SK-N-SH treated with all-trans-retinoic acid at 6 μM for 48 hours (cell line): ENCODE results near the gene C11orf97.

Experiments used
- ATAC-seq: fragments of 200-7000 bp; cut with Tn5 transposase; 3 replicates; pipeline ENCODE4 v1.9.1; 2020; ENCODE audit warnings: mild to moderate bottlenecking, moderate library complexity
- ARNTL ChIP-seq: fragments of 450-650 bp; formaldehyde crosslinking; IDR thresholded peaks from 2 replicates; pipeline ENCODE4 v1.5.0; 2020; ENCODE audit warnings: low read depth, mild to moderate bottlenecking, moderate library complexity, borderline replicate concordance
- BACH2 ChIP-seq: fragments of 250-450 bp; sonication (Bioruptor Pico); IDR thresholded peaks from 2 replicates; pipeline ENCODE4 v1.9.0; 2021; ENCODE audit warnings: mild to moderate bottlenecking, borderline replicate concordance
- CREB5 ChIP-seq: fragments of 250-450 bp; sonication (Bioruptor Pico); IDR thresholded peaks from 2 replicates; pipeline ENCODE4 v1.5.1; 2020; ENCODE audit warnings: low read depth, mild to moderate bottlenecking, moderate library complexity
- CSDC2 ChIP-seq: fragments of 250-450 bp; sonication (Bioruptor Pico); IDR thresholded peaks from 2 replicates; pipeline ENCODE4 v1.5.0; 2020; ENCODE audit warnings: mild to moderate bottlenecking, moderate library complexity
- ESRRG ChIP-seq: fragments of 250-450 bp; sonication (Bioruptor Pico); IDR thresholded peaks from 2 replicates; pipeline ENCODE4 v1.6.1; 2021; ENCODE audit warnings: mild to moderate bottlenecking
- GLIS3 ChIP-seq: fragments of 250-450 bp; sonication (Bioruptor Pico); IDR thresholded peaks from 2 replicates; pipeline ENCODE4 v1.5.0; 2020; ENCODE audit warnings: mild to moderate bottlenecking, moderate library complexity
- ISL1 ChIP-seq: fragments of 250-450 bp; sonication (Bioruptor Pico); IDR thresholded peaks from 2 replicates; pipeline ENCODE4 v2.1.2; 2022; ENCODE audit warnings: mild to moderate bottlenecking, moderate library complexity
- OSR1 ChIP-seq: fragments of 250-450 bp; sonication (Bioruptor Pico); IDR thresholded peaks from 2 replicates; pipeline ENCODE4 v1.8.0; 2022; ENCODE audit warnings: moderate library complexity, mild to moderate bottlenecking, inconsistent platforms
- PATZ1 ChIP-seq: fragments of 250-450 bp; sonication (Bioruptor Pico); IDR thresholded peaks from 2 replicates; pipeline ENCODE4 v1.8.0; 2020; ENCODE audit warnings: mild to moderate bottlenecking, moderate library complexity, borderline replicate concordance
- PPARA ChIP-seq: fragments of 250-450 bp; sonication (Bioruptor Pico); IDR thresholded peaks from 2 replicates; pipeline ENCODE4 v1.5.0; 2020; ENCODE audit warnings: mild to moderate bottlenecking, borderline replicate concordance
- RARB ChIP-seq: fragments of 250-450 bp; sonication (Bioruptor Pico); IDR thresholded peaks from 2 replicates; pipeline ENCODE4 v1.8.0; 2021; ENCODE audit warnings: mild to moderate bottlenecking, moderate library complexity
- SNAI2 ChIP-seq: fragments of 250-450 bp; sonication (Bioruptor Pico); IDR thresholded peaks from 2 replicates; pipeline ENCODE4 v1.5.0; 2020; ENCODE audit warnings: mild to moderate bottlenecking, moderate library complexity
- TCF4 ChIP-seq: fragments of 250-450 bp; sonication (Bioruptor Pico); IDR thresholded peaks from 2 replicates; pipeline ENCODE4 v1.8.0; 2021; ENCODE audit warnings: mild to moderate bottlenecking, moderate library complexity, borderline replicate concordance
- TOX ChIP-seq: fragments of 250-450 bp; sonication (Bioruptor Pico); IDR thresholded peaks from 2 replicates; pipeline ENCODE4 v1.8.0; 2021; ENCODE audit warnings: mild to moderate bottlenecking, moderate library complexity, borderline replicate concordance
- ZFP3 ChIP-seq: fragments of 250-450 bp; sonication (Bioruptor Pico); IDR thresholded peaks from 2 replicates; pipeline ENCODE4 v1.5.0; 2020; ENCODE audit warnings: mild to moderate bottlenecking, moderate library complexity
- ZFP30 ChIP-seq: fragments of 450-650 bp; formaldehyde crosslinking; IDR thresholded peaks from 2 replicates; pipeline ENCODE4 v1.5.0; 2022; ENCODE audit warnings: mild to moderate bottlenecking, moderate library complexity
- ZNF565 ChIP-seq: fragments of 450-650 bp; formaldehyde crosslinking; conservative IDR thresholded peaks from 2 replicates; pipeline ENCODE4 v1.5.0; 2020; ENCODE audit warnings: low read depth, mild to moderate bottlenecking, moderate library complexity
- ZNF70 ChIP-seq: fragments of 450-650 bp; formaldehyde crosslinking; IDR thresholded peaks from 2 replicates; pipeline ENCODE4 v1.5.0; 2020; ENCODE audit warnings: mild to moderate bottlenecking, moderate library complexity
- ZNF8 ChIP-seq: fragments of 450-650 bp; formaldehyde crosslinking; IDR thresholded peaks from 2 replicates; pipeline ENCODE4 v1.5.0; 2020; ENCODE audit warnings: mild to moderate bottlenecking, moderate library complexity
- TF ChIP-seq, protein P1 (sequence below): fragments of 250-450 bp; sonication (Bioruptor Pico); IDR thresholded peaks from 2 replicates; pipeline ENCODE4 v1.8.0; 2021; ENCODE audit warnings: low read depth, mild to moderate bottlenecking, moderate library complexity, borderline replicate concordance
- TF ChIP-seq, protein P2 (sequence below): fragments of 250-450 bp; sonication (Bioruptor Pico); IDR thresholded peaks from 2 replicates; pipeline ENCODE4 v1.5.1; 2021; ENCODE audit warnings: mild to moderate bottlenecking, moderate library complexity

C11orf97 gene

DNA sequence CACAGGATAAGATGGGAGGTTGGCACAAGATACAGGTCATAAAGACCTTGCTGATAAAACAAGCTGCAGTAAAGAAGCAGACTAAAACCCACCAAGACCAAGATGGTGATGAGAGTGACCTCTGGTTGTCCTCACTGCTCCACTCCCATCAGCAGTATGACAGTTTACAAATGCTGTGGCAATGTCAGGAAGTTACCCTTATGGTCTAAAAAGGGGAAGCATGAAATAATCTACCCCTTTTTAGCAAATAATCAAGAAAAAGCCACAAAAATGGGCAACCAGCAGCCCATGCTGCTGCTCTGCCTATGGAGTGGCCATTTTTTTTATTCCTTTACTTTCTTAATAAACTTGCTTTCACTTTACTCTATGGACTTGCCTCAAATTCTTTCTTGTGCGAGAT, 46.2 kb downstream of the C11orf97 start:
- no peak for TF ChIP-seq RARB (CRISPR knock-in tag)
- no peak for TF ChIP-seq ZFP30 (CRISPR knock-in tag)
- TF ChIP-seq PPARA (CRISPR knock-in tag) = no peak
- TF ChIP-seq BACH2 (CRISPR knock-in tag) = no peak
- no peak for TF ChIP-seq ZNF70 (CRISPR knock-in tag)
- TF ChIP-seq CSDC2 (CRISPR knock-in tag) = no peak
- no peak for TF ChIP-seq TCF4 (CRISPR knock-in tag)
- TF ChIP-seq, protein P1, sequence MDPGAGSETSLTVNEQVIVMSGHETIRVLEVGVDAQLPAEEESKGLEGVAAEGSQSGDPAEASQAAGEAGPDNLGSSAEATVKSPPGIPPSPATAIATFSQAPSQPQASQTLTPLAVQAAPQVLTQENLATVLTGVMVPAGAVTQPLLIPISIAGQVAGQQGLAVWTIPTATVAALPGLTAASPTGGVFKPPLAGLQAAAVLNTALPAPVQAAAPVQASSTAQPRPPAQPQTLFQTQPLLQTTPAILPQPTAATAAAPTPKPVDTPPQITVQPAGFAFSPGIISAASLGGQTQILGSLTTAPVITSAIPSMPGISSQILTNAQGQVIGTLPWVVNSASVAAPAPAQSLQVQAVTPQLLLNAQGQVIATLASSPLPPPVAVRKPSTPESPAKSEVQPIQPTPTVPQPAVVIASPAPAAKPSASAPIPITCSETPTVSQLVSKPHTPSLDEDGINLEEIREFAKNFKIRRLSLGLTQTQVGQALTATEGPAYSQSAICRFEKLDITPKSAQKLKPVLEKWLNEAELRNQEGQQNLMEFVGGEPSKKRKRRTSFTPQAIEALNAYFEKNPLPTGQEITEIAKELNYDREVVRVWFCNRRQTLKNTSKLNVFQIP = no peak
- TF ChIP-seq ISL1 = no peak
- TF ChIP-seq, all 23 proteins: peak for 0
- ATAC-seq = no peak

DNA sequence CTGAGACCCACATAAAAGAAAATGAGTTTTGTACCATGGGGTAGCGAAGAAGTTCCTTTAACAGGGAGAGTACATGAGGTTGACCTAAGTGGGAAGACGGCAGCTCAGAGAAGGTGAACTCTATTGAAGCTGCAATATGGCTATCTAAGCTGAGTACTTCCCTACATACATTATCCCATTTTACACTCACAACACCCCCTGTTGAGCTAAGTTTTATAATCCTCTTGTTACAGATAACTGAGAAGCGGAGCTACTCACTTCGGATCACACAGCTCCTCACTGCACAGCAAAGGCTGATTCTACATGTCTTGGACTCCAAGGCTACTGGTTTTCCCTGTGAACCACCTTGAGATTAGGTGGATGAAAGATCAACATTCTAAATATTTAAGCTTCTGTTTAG, 46.7 kb downstream of the C11orf97 start:
- no peak for ATAC-seq
- TF ChIP-seq, protein P1 = no peak
- TF ChIP-seq ZNF70 (CRISPR knock-in tag) (no peak), SNAI2 (CRISPR knock-in tag) (no peak), ZFP3 (CRISPR knock-in tag) (no peak), GLIS3 (CRISPR knock-in tag) (no peak), ZNF565 (CRISPR knock-in tag) (no peak), TOX (no peak), CREB5 (CRISPR knock-in tag) (no peak), ZNF8 (CRISPR knock-in tag) (no peak), RARB (CRISPR knock-in tag) (no peak), ARNTL (CRISPR knock-in tag) (no peak), BACH2 (CRISPR knock-in tag) (no peak), TCF4 (CRISPR knock-in tag) (no peak), ISL1 (no peak), PATZ1 (CRISPR knock-in tag) (no peak)

GRCh38 chr11:94559361-94559760, 47.1 kb downstream of the C11orf97 start:
- ATAC-seq = no peak
- TF ChIP-seq, protein P2, sequence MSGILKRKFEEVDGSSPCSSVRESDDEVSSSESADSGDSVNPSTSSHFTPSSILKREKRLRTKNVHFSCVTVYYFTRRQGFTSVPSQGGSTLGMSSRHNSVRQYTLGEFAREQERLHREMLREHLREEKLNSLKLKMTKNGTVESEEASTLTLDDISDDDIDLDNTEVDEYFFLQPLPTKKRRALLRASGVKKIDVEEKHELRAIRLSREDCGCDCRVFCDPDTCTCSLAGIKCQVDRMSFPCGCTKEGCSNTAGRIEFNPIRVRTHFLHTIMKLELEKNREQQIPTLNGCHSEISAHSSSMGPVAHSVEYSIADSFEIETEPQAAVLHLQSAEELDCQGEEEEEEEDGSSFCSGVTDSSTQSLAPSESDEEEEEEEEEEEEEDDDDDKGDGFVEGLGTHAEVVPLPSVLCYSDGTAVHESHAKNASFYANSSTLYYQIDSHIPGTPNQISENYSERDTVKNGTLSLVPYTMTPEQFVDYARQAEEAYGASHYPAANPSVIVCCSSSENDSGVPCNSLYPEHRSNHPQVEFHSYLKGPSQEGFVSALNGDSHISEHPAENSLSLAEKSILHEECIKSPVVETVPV (CRISPR knock-in tag) = no peak
- TF ChIP-seq OSR1 (CRISPR knock-in tag) = no peak
- no peak for TF ChIP-seq PATZ1 (CRISPR knock-in tag)
- no peak for TF ChIP-seq ARNTL (CRISPR knock-in tag)
- TF ChIP-seq ESRRG (CRISPR knock-in tag) = no peak
